Head of caudate nucleus (tissue), 42 donors: ENCODE data around the gene ZNF77.
A peak's percentile ranks its signal among the peaks of the same experiment; 100 is the strongest.
"Not testable (repeated sequence)": the region's sequence is repeated elsewhere in the genome, so short reads cannot be mapped to it uniquely, and the experiment has no call there.

ENCODE experiments used
- DNase-seq, 42 donors: peaks; one replicate each; pipeline versions ENCODE4 v3.0.0 to v3.0.0-alpha.2; 2020 to 2021; ENCODE audit warnings: mixed read lengths in 7 of 42
- intact Hi-C: fragments of 100-400 bp; cut with DNase I; formaldehyde crosslinking; loops from one replicate; pipeline ENCODE4 v1.15.0; 2022

ZNF77 gene

GRCh38 chr19:2933490-2933910 is 11.3 kb downstream of the ZNF77 start:
- no peak for DNase-seq
- intact Hi-C loops: no loop called here

- intact Hi-C loops: no loop called here
- no peak for DNase-seq
Observed at GRCh38 chr19:2927032-2927430, 17.7 kb downstream of the ZNF77 start.

GRCh38 chr19:2926341-2927031 is 18.3 kb downstream of the ZNF77 start:
- DNase-seq: no peak
- intact Hi-C loops: no loop called here

- intact Hi-C loops: no loop called here
- DNase-seq: peak in 2 of 42 donors; percentile 16 to 44
Observed at GRCh38 chr19:2923510-2923909, 21.3 kb downstream of the ZNF77 start.

- intact Hi-C loops: no loop called here
- DNase-seq: no peak
Observed at GRCh38 chr19:2922987-2923386, 21.8 kb downstream of the ZNF77 start.

- intact Hi-C loops: no loop called here
- no peak for DNase-seq
Observed at GRCh38 chr19:2917275-2918184, 27.2 kb downstream of the ZNF77 start.

GRCh38 chr19:2912306-2912705 is 32.5 kb downstream of the ZNF77 start:
- DNase-seq: no peak
- intact Hi-C loops: no loop called here

- intact Hi-C loops: no loop called here
- DNase-seq: no peak
Observed at GRCh38 chr19:2906631-2907195, 38.1 kb downstream of the ZNF77 start.

- no peak for DNase-seq
Observed at GRCh38 chr19:2905918-2906519, 38.8 kb downstream of the ZNF77 start.

GRCh38 chr19:2903326-2903725 is 41.4 kb downstream of the ZNF77 start:
- intact Hi-C loops, DNase-seq: not testable (repeated sequence)

More at GRCh38 chr19:2905918-2906519, 38.8 kb downstream of the ZNF77 start:
- intact Hi-C loops: no loop called here

GRCh38 chr19:2902590-2903218 is 42.1 kb downstream of the ZNF77 start:
- no peak for DNase-seq
- intact Hi-C loops: no loop called here

GRCh38 chr19:2900296-2901252 is 44.2 kb downstream of the ZNF77 start, which contains the start of gene ZNF57:
Gene ZNF57, plus strand, starts transcription at chr19:2900928. Its CDS starts 118 bp downstream, at chr19:2901046.
- DNase-seq: peak; percentile 100
- intact Hi-C loops: no loop called here

GRCh38 chr19:2896694-2897093 is 48.1 kb downstream of the ZNF77 start:
- intact Hi-C loops: no loop called here
- no peak for DNase-seq

- intact Hi-C loops, DNase-seq: not testable (repeated sequence)
Observed at GRCh38 chr19:2890531-2890930, 54.2 kb downstream of the ZNF77 start.

GRCh38 chr19:2888731-2889224 is 56.0 kb downstream of the ZNF77 start:
- intact Hi-C loops: no loop called here
- DNase-seq: peak in 18 of 42 donors; percentile 10 to 54 (median 36)

GRCh38 chr19:2887391-2887914 is 57.3 kb downstream of the ZNF77 start:
- intact Hi-C loops: no loop called here

GRCh38 chr19:2885736-2886135 is 59.0 kb downstream of the ZNF77 start:
- intact Hi-C loops: no loop called here
- DNase-seq: no peak

More at GRCh38 chr19:2887391-2887914, 57.3 kb downstream of the ZNF77 start:
- peak in 28 of 42 donors; percentile 8 to 64 (median 26) for DNase-seq
